NCI-H748 (cell line): ENCODE results near the gene NOTCH1.

Experiments
- DNase-seq: peaks from one replicate; lab custom pipeline; 2025; ENCODE audit not compliant: unreplicated experiment; lab: John Stamatoyannopoulos, UW

The NOTCH1 gene

GRCh38 chr9:136486823-136487620, 58.8 kb downstream of the NOTCH1 start:
- DNase-seq = no peak

GRCh38 chr9:136486131-136486530, 59.7 kb downstream of the NOTCH1 start:
- DNase-seq = no peak

DNA sequence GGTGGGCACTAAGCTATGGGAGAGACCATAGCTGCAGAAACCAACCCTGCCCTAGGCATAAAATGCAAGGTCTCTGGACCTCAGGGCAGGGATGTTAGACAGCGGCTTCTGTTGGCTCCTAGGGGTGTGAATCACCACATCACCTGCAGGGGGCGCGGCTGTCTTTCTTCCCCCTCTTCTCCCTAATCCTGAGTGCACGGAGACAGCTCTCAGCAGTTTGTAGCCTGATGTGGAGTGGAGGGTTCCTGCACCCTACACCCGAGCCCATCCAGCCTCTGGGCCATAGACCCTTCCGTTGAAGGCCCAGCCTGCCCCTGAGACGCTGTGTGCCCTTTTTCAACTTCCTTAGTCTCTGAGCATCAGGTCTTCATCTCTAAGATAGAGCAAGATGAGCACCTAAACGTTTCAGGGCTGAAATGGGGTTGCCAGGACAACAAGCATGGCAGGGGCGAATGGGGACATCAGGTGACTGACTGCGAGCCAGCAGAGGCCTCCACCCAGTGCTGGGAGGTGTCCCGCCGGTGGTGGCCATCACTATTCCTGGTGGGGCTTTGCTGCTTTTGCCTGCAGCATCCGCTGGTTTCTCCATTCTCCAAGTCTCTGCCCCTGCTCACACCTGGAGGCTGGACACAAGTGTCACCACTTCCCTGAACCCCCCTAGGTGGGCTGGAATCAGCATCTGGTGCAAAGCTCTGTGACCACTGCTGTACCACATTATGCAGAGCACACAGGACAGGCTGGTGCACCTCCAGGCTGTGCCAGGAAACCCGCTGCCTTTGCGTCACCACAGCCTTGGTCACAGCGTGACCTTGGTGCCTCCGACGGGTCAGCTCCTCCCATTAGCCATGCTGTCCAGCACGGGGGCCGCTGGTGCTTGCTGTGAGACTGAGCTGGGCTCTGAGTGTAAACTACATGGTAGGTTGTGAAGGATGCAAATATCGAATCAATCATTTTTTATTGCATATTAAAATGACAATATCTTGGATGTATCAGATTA, 60.5 kb downstream of the NOTCH1 start:
- DNase-seq = peak; percentile 78

DNA sequence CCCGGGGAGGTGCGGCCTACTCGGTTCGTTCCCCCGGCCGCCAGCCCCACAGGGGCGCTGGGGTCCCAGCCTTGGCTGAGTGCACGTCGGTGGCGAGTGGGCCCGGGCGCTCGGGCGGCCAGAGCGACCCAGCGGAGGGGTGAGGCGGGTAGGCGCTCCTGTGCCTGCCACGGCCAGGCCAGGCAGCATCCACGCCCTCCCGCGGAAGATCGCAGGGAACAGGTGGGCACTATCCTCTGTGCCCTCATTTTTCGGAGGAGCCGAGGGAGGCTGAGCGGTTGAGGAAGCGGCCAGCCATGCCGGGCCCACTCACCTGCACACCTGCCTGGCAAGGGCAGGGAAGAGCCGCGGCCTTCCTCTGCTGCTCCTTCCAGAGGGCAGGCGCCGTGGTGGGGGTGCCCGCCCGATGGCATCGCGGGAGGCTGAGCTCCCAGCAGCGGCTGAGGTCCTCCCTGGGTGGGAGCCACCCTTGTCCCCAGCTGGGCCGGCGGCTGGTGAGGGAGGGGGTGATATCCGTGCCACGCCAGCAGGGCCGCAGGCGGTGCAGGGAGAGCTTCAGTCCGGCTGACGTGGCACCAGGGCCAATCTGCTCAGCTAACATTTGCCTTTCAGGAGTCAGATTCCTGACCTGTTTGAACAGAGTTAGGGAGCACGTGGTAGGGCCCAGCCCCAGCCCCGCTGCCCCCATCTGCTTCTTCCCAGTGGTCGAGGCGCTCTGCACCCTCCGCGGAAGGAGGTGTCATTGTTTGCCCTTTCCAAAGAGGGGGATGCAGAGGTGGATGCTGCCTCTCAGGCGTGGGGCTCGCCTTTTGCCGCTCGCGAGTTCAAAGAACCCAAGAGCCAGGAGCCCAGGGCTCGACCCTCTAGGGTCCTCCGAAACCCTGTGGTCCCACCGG, 61.4 kb downstream of the NOTCH1 start:
- DNase-seq = peak; percentile 48

GRCh38 chr9:136483589-136484152, 62.2 kb downstream of the NOTCH1 start:
- peak; percentile 93 for DNase-seq

DNA sequence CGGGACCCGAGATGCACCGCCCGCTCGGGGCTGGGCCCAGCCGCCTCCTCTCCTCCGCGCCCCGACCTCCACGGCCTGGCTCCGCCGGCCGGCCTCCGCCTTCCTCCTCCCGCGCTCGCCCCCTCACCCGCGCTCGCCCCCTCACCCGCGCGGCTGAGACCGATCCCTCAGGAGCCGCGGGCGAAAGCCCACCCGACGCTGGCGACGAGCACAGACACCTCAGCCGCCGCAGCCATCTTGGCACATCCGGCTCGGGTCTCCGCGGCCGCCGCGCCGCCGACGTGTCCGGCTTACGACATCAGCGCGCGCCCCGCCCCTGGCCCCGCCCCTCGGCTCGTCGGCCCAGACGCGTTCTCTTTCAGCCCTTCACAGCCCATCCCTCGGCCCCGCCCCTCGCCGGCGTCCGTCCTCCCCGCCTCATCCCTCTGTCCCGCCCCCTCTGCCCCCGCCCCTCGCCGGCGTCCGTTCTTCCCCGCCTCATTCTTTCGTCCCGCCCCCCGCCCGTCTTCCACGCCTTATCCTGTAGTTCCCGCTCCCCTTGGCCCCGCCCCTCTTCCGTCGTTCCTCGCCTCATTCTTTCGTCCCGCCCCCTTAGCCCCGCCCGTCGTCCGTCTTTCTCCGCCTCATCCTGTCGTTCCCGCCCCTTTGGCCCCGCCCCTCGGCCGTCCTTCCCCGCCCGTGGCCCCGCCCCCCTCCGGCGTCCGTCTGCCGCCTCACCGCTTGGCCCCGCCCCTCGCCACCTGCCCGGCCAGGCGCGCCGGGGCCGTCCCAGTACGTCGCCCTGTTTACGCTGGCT, 62.9 kb downstream of the NOTCH1 start, which contains the start of gene SEC16A:
TSS of gene SEC16A (minus strand) at position 248 of the 796 bp plus-strand sequence. CDS start 5,425 bp downstream, outside the sequence.
- DNase-seq = peak; percentile 99

- DNase-seq = peak; percentile 40
Measured at GRCh38 chr9:136482046-136482792, 63.6 kb downstream of the NOTCH1 start.

DNA sequence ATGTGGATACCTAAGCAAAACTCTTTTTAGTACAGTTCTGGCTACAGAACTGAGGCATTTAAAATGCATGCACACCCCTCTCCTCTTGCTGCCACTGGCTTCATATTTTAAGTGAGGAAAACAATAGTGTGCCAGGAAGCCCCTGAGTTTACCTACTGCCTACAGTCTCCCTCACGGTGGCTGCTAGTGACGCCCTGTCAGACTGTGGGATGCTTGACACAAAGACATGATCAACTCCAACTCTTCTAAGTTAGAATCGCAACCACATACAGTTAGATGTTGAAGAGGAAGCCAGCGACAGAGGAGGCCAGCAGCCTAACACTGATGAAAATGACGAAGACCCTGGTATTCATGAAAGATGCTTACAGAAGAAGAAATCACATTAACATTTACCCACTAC, 64.3 kb downstream of the NOTCH1 start:
- no peak for DNase-seq

GRCh38 chr9:136476369-136477150, 69.3 kb downstream of the NOTCH1 start:
- DNase-seq = no peak

GRCh38 chr9:136474974-136475865, 70.6 kb downstream of the NOTCH1 start:
- DNase-seq = no peak

- DNase-seq = no peak
Measured at GRCh38 chr9:136474021-136474640, 71.7 kb downstream of the NOTCH1 start.

- no peak for DNase-seq
Measured at GRCh38 chr9:136473354-136473721, 72.5 kb downstream of the NOTCH1 start.

DNA sequence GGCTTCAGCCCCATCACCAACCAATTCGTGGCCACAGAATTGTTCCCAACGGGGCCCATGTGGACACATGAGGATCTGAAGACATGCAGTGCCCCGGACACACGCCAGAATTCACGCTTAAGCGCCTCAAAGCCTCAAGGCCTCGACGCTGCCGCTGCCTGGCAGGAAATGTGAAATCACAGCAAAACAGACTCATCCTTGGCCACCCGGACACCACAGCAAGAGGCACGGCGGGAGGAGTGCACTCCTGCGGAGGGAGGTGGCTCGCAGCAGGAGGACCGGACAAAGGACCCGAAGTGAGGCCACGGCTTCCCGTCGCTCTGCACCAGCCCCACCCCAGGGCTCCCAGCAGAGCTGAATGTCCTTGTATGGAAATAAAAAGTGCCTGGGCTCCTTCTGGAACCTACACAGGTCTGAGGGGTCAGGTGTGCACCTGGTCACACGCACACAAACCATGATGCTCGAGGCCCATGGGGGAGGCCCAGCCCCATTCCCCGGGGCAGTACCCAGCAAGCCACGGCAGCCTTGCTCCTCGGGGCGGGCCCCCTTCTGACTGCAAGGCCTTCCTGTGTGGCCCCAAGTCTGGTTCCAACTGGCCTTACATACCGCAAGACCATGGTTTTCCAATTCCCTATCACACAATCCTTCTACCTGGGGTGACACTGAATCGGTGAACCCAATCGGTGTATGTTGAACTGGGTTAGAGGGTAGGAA, 73.1 kb downstream of the NOTCH1 start:
- DNase-seq = no peak

DNA sequence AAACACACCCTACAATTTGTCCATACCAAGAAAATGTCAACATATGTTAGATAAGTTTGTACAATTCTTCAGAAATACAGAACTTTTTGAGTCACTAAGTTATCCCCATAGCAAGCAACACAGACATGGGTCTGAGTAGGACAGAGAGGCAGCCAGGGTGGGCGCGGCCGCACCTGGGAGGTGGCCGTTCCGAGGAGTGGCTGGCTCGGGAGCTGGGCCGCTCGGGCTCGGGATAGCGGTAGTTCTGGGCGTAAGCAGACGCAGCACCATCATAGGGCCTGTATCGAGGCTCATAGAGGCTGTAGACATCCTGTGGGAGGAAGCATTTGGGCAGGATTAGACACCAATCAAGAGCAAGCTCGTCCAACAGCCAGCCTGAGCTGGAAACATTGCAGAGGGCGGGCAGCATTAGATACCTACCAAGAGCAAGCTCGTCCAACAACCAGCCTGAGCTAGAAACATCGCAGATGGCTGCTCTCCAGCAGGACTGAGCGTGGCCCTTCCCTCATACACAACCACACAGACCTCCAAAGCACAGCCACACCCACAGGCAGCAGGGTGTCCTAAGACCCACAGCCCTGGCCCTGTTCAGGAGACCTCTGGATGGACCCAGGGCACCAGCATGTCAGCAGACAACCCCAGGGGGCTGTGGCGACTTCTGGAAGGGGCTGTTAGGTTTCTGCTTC, 73.9 kb downstream of the NOTCH1 start:
- no peak for DNase-seq

DNA sequence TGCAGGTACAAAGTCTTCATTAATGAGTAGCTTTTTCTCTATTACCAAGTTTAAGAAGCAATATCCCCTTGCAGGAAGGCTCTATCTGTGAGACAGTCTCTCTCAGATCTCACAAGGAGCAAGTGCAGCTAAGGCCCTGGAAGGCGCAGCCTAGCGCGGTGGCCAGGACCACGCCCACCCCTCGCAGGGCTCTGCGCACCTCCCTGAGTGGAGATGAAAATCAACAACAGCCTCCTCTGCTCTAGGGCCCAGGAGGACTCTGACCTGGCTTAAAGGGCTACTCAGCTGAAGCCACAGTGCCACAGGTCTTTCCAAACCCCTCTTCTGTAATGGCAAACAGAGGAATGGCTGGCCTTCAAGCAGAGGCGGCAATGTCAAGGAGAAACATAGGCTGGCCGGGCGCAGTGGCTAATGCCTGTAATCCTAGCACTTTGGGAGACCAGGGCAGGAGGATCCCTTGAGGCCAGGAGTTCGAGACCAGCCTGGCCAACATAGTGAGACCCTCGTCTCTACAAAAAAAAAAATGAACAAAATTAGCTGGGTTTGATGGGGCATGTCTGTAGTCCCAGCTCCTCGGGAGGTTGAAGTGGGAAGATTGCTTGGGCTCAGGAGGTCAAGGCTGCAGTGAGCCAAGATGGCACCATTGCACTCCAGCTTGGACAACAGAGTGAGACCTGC, 74.9 kb downstream of the NOTCH1 start:
- no peak for DNase-seq
